OCI-LY7 (cell line): Measurements from ENCODE around the gene BCAR1.

Source experiments
- EZH2phosphoT487 ChIP-seq: fragments of 200-600 bp; sonication (generic); IDR thresholded peaks from 2 replicates; pipeline ENCODE4 v1.6.1; 2018; ENCODE audit warnings: low read depth, borderline replicate concordance, mild to moderate bottlenecking, mixed run types, antibody characterized with exemption, low read length, moderate library complexity, mixed read lengths
- TF ChIP-seq, protein P1 (sequence below): fragments of 200-600 bp; sonication (generic); conservative IDR thresholded peaks from 2 replicates; pipeline ENCODE4 v1.5.1; 2014; ENCODE audit warnings: mild to moderate bottlenecking, antibody characterized with exemption, low read length, moderate library complexity, mixed read lengths

DNA sequence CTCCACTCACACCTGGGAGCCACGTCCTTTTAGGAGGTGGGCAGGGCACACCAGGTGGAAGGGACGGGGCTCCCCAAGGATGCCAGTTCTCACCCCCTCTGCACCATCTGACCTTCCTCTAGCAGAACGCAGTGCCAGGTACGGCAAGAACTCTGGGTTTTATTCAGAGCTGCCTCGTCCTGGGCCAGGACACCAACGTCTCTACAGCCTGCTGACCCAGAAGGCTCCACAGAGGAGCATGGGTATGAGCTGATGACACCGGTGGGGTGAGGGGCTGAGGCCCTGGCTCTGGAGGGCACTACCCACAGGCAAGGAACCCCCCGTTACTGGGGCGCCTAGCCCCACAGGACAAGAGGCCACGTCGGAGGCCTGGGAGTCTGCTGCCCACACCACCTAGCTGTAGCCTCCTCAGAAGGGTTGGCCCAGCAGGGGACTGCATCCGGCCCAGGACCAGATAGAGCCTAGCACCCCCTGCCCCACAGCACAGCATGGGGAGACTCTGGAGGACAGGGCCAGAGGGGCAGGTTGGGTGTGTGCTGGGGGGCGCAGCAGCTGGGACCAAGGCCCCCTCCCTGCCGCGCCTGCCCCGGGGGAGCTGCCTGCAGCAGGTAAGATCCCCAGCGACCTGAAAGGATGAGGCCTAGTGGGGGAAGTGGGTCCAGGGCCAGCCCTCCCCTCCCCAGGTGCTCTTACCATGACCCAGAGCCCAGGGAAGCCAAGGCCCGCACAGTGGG lies 13.9 kb downstream of the BCAR1 start:
- TF ChIP-seq, protein P1, sequence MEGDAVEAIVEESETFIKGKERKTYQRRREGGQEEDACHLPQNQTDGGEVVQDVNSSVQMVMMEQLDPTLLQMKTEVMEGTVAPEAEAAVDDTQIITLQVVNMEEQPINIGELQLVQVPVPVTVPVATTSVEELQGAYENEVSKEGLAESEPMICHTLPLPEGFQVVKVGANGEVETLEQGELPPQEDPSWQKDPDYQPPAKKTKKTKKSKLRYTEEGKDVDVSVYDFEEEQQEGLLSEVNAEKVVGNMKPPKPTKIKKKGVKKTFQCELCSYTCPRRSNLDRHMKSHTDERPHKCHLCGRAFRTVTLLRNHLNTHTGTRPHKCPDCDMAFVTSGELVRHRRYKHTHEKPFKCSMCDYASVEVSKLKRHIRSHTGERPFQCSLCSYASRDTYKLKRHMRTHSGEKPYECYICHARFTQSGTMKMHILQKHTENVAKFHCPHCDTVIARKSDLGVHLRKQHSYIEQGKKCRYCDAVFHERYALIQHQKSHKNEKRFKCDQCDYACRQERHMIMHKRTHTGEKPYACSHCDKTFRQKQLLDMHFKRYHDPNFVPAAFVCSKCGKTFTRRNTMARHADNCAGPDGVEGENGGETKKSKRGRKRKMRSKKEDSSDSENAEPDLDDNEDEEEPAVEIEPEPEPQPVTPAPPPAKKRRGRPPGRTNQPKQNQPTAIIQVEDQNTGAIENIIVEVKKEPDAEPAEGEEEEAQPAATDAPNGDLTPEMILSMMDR, result no peak
- no peak for TF ChIP-seq EZH2phosphoT487
